NCI-H2196 (cell line): ENCODE data around the gene GGACT.
A peak's percentile ranks its signal among the peaks of the same experiment; 100 is the strongest.
"Not testable (repeated sequence)": the region's sequence is repeated elsewhere in the genome, so short reads cannot be mapped to it uniquely, and the experiment has no call there.

Experiments used
- DNase-seq: peaks from one replicate; lab custom pipeline; 2025; ENCODE audit not compliant: unreplicated experiment; lab: John Stamatoyannopoulos, UW

Gene GGACT

GRCh38 chr13:100588331-100589177 is at the start of gene GGACT:
Gene GGACT, minus strand, starts transcription at chr13:100588789. Its CDS starts 56,198 bp downstream, at chr13:100532591.
- DNase-seq: peak; percentile 53

- no peak for DNase-seq
These were observed 49.2 kb upstream of the GGACT start for GRCh38 chr13:100637796-100638195.

- DNase-seq: no peak
These were observed 48.8 kb upstream of the GGACT start for GRCh38 chr13:100637380-100637779.

GRCh38 chr13:100636441-100636840 is 47.9 kb upstream of the GGACT start:
- DNase-seq: no peak

DNA sequence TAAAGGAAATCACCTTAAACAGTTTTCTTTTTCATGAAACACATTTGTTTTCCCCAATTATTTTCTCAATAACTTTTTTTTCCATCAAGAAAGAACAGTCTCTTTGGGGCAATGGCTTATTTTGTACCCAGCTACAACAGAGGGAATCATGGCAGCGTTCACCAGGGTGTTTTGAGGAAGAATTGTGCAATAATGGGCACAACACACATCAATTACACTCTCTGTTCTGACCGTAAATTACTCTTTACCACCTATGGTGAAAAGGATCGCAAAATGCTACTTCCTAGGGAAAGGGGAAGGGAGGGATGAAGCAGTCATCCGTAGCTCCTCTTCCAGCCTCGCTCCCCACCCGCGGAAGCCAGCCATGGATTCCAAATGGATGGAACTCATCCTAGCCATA is 47.4 kb upstream of the GGACT start:
- no peak for DNase-seq

- DNase-seq: no peak
These were observed 46.1 kb upstream of the GGACT start for GRCh38 chr13:100634696-100635095.

- no peak for DNase-seq
These were observed 44.9 kb upstream of the GGACT start for GRCh38 chr13:100633461-100633860.

DNA sequence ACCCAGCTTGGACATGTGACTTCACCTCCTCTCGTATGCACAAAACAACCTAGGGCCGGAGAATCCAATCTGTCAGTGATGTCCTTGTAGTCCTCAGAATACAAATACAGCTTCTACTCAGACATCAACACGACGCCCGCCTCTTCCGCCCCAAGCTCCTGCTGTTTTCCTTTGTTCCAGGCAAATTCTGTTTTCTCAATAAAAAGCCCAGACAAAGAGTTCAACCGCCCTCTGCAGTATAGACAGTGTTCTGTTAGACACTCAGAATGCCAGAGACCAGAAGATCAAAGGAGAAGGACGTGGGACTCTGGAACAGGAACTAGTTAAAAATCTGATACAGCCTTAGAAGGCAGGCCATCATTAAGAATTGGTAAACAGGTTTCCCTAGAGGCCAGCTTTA is 42.0 kb upstream of the GGACT start:
- DNase-seq: no peak

DNA sequence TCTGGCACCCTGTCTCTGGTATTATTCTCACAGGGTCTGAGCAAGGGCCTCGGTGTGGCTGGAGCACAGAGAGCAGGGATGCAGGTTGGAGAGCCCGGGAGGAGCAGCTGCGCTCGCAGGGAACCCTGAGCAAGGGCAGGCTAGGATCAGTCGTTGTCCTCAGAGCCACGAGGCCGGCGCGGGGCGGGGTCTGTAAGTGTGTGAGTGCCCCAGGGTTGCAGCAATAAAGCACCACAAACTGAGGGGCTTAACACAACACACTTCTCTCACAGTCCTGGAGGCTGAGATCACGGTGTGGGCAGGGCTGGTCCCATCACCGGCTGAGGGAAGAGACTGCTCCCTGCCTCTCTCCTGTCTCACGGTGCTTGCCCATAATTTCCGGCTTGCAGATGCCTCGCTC is 38.5 kb upstream of the GGACT start:
- DNase-seq: no peak

GRCh38 chr13:100625447-100625846 is 36.9 kb upstream of the GGACT start:
- DNase-seq: no peak

DNA sequence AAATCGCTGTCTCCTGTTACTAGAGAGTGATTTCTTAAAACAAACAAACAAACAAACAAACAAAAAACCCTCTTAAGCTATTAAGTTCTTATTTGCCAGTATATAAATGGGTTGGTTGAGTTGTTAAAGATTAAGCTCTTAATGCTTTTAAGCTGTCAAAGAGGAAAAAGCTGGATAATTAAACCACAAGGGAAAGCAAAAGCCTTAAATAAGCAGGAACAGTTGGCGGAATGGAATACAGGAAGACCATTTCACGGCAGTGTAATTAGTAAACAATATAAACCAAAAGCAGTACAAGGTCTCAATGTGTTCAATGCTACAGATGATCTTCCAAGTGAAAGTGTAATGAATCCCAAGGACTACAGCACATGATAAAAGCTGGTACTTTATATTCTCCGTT is 32.2 kb upstream of the GGACT start:
- DNase-seq: no peak

- no peak for DNase-seq
These were observed 31.4 kb upstream of the GGACT start for GRCh38 chr13:100619940-100620339.

GRCh38 chr13:100618897-100619296 is 30.3 kb upstream of the GGACT start:
- not testable (repeated sequence) for DNase-seq

- DNase-seq: no peak
These were observed 24.4 kb upstream of the GGACT start for GRCh38 chr13:100613031-100613430.

DNA sequence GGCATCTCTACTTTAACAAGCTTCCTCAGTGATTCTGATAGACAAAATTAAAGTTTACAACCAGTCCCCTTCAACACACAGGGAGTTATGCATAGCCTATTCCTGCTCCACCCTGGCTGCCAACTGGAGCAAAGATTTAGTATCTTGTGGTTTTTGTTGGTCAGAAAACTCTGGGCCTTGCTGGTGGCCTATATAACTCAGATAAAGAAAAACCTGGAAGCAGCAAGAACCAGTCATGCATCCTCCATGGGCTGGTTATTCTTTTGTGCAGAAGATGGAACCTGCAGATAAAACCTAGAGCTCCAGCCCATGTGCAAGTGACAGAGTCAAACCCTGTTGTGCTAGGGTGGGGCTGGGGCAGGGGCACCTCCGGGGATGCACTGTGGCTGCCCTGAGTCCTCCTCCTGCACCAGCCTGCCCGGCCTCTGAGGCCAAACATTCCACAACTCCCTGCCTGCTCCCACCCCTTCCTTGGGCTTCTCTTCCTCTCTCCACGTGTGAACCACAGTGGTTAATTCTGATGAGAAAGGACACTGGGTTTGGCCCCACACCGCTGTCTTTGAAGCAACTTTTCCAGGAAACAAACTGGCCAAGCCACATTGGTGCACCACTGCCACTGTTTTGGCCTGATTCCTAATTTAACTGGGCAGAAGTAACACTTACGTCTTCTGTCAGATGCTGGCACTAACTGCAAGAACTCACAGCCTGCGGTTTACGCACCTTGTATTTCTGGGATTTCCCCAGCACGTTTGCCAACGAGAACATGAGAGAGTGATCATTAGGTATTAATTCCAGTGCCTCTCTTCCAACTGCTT is 23.3 kb upstream of the GGACT start:
- no peak for DNase-seq

DNA sequence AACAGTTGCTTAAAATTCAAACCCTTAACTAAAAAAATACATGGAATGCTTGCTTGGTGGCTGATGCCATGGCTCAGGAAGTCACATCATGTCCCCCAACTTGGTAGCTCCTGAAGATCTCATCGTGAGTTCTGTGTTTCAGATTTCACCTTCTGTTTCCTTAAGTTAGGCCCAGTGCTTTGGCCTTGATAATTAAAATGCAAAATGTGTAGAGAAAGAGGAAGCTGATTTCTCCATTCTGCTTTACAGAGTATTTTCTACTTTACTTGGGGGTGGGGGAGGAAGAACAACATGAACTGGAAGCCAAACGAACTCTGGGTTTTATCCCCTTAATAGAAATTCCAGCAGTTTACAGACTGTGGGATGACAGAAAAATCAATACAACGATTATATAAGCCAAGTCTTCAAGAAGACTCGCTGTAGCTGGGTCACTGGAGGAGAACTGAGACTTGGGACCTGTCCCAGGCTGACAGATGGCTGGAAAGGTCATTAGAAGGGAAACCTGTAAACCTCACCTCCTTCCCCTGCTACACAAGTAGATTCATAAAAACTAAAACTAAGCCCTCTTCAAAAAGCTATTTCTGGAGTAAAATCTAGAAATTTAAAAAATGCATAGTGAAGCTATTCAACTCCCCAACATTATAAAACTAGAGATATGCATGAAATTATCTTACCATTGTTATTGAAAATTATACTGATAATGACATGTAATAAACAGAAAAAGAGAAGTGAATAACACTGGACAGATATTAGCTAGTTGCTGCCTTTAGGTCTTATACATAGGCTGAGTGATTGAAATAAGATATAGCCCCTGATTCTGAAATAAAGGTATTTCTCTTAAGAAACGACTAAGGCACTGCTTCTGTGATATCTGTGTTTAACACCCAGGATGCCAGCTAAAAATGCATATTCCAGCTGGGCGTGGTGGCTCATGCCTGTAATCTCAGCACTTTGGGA is 22.1 kb upstream of the GGACT start:
- no peak for DNase-seq

GRCh38 chr13:100608906-100609305 is 20.3 kb upstream of the GGACT start:
- DNase-seq: no peak

DNA sequence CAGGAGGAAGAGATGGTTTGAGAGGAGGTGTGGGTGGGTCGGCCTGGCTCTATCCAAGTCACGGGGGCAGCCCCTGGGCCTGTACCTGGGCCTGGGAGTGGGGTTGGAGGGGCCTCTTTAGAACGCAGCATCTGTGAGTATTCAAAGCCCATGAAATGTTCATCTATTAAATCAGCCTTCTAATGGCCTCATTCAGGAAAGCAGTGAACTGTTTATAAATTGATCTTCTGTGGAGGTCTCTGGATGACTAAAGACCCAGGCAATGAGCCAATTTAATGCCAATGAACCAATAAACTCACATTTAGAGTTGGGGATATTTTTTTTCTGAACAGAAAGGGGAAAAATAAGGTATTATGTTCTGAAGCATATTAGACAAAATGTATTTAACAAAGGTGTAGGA is 19.9 kb upstream of the GGACT start:
- DNase-seq: no peak

DNA sequence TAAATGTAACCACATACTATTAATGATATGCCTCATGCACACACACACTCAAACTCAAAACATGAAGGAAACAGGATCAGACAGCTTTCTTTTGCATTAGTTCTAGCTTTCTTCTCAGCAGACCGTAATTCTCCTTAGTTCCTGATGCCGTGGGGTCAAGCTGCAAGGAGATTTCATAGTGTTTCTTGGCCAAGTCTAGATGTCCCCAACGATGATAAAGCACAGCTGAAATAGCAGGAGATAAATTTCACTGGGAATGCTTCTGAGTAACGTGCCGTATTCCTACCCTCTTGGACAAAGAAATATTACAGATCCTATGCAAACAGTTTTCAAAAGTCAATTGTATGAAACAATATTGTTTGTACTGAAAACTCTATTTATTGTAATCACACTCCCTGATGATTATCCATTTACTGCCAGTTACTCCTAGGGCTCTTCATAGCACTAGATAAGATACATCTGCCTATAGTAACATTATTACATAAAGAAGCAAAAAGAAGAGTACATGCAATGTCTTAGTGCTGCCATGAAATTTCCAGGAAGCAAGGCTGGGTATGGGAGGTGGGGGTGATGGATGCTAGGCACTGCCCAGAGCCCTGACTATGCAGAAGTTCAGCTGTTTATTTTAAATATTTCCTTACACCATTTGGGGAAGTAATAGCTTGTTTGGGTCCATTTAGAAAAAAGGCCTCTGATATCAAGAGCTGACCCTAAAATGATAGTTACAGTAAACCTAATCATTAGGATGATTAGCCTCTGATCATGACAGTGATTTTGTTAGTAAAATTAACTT is 16.5 kb upstream of the GGACT start:
- no peak for DNase-seq

DNA sequence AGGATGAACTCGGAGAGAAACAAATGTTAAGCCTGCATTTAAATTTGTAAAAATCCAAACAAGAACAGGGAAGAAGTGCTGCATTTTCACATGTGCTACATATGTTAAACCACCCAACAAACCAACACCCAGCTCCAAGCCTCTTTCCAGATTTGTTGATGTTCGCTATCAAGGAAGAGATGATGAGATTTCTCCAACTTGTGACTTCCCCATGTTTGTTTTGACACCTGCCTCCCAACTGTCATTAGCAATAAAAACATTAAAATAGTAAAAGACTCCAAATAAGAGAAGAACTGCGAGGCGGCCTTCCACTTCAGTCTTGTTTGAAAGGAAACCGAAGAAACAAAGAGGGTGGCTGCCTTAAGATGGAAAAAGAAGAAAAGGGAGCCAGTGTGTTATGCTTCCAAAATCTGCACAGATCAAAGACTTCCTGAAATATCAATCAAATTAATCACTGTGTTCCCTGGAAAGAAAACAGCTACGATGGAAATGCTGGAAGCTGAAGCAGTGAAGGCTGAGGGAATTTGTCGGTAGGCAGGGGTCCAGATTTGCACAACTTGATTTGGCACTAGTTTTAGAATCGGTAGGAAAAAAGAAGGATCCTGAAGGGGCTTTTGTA is 14.0 kb upstream of the GGACT start:
- DNase-seq: no peak
